ENCODE data around the gene PARVA. TPM values are rescaled to one million over a fixed set of nuclear protein-coding genes. Genes with fewer than 3 reads are reported as not detected.

PARVA gene
- total and polyA plus RNA-seq, 2 of the 4 experiments (the other 2 are of a cell fraction), result 65.2 to 80.2 TPM

DNA sequence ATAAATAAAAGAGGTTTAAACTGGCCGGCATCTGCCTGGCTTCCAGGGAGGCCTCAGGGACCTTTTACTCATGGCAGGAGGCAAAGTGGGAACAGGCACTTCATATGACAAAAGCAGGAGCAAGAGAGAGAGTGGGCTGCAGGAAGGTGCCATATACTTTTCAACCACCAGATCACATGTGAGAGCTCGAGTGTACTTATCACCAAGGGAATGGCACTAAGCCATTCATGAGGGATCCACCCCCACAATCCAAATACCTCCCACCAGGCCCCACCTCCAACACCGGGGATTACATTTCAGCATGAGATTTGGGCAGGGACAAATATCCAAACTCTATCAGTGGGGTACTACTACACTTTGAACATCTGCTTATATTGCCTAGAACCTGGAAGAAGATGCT, 126.5 kb downstream of the PARVA start:
- WGBS, 2 experiments (ENCODE audit: extremely low coverage in 2 of 2, insufficient read length in 1 of 2), result 0% methylated on average over 1 of the region's 3 CpGs; no CpG with 5 or more reads in 1 of the 2 experiments
- Histone ChIP-seq H3K9me1 (ENCODE audit: insufficient read depth, low read length) (peaks cover 36% of the 10 kb centered on the region), H4K5ac (ENCODE audit: low read depth, low read length) (no peak overlapping the region), H3K4me3 (ENCODE audit: insufficient read depth, low read depth, low read length) (no peak overlapping the region), H4K91ac (ENCODE audit: insufficient read depth, low read depth, low read length) (no peak overlapping the region), H3K9ac (ENCODE audit: low read depth, low read length) (no peak overlapping the region), H2BK15ac (ENCODE audit: low read depth, low read length) (no peak overlapping the region), H3K9me3 (ENCODE audit: control insufficient read depth, insufficient read depth, low read length) (no peaks in the 10 kb centered on the region), H3K56ac (ENCODE audit: extremely low read depth, insufficient read depth, low read length) (no peak overlapping the region), H3K27ac (ENCODE audit: insufficient read depth, low read length) (no peak overlapping the region), H3K79me1 (ENCODE audit: low read depth in 1 of 2, low read length in 2 of 2) (peaks cover 15 to 59% of the 10 kb centered on the region in 2 experiments), H3K4ac (ENCODE audit: low read depth, low read length) (no peak overlapping the region), H3K23ac (ENCODE audit: low read depth, low read length) (no peak overlapping the region), H3K4me2 (ENCODE audit: low read depth, low read length) (no peak overlapping the region), H2BK20ac (ENCODE audit: low read depth, low read length) (no peak overlapping the region), H2AFZ (replicated peaks; ENCODE audit: low read length, poor library complexity) (no peak overlapping the region), H3K36me3 (ENCODE audit: control insufficient read depth, insufficient read depth, low read length) (peaks cover 29% of the 10 kb centered on the region), H2BK120ac (ENCODE audit: low read depth, low read length) (no peak overlapping the region), H3K4me1 (ENCODE audit: control insufficient read depth, insufficient read depth, low read length) (peaks cover 24% of the 10 kb centered on the region), H2AK5ac (ENCODE audit: low read depth, low read length) (no peak overlapping the region), H4K20me1 (ENCODE audit: insufficient read depth, low read length) (peaks cover 9% of the 10 kb centered on the region; the same call in 1 of the 2 replicates), H3K14ac (replicated peaks; ENCODE audit: low read depth, low read length) (no peak overlapping the region), H2AK9ac (replicated peaks; ENCODE audit: low read depth, low read length, poor library complexity) (no peak overlapping the region), H4K8ac (ENCODE audit: low read depth in 2 of 2, low read length in 2 of 2) (no peak overlapping the region), H3K18ac (ENCODE audit: low read depth, low read length) (no peak overlapping the region), H2BK5ac (ENCODE audit: low read depth, low read length, poor library complexity, severe bottlenecking) (no peak overlapping the region), H3K27me3 (ENCODE audit: control insufficient read depth, insufficient read depth, low read length) (no peaks in the 10 kb centered on the region)
- no peak for TF ChIP-seq MAZ (IDR thresholded peaks at IDR 0.05; ENCODE audit: borderline replicate concordance, low read depth, low read length)
- no peak for TF ChIP-seq NFE2L2 (IDR thresholded peaks at IDR 0.05; ENCODE audit: low read depth, low read length)
- no peak for TF ChIP-seq BHLHE40 (IDR thresholded peaks at IDR 0.05; ENCODE audit: low read depth, low read length)
- no peak for TF ChIP-seq FOS (IDR thresholded peaks at IDR 0.05; ENCODE audit: low read depth, low read length)
- TF ChIP-seq CHD1 (IDR thresholded peaks at IDR 0.05; ENCODE audit: low read depth, low read length), result no peak
- TF ChIP-seq RFX5 (IDR thresholded peaks at IDR 0.05; ENCODE audit: low read depth, low read length), result no peak
- POLR2A ChIA-PET (ENCODE audit: unreplicated experiment), result no interaction called here
- no TSS peak for BruUV-seq (replicated peaks)
- CTCF ChIA-PET, result interaction anchor here (0.7 kb wide), 1 partner anchor 8 kb away, joined by 3 read pairs; no protein-coding TSS in a partner anchor
- dilution Hi-C loops (cut with HindIII; ENCODE audit: low sequenced_read_pairs, unreplicated experiment) (no loop called here), in situ Hi-C loops (cut with MboI; ENCODE audit: low sequenced_read_pairs) (no loop called here), intact Hi-C loops (cut with micrococcal nuclease) (loop anchor here (10.0 kb wide), 1 partner anchor 171 kb away; the partner anchor contains the start of gene TEAD1)
- no peak for ATAC-seq (ENCODE audit: low read depth)
- no peak for DNase-seq
